G401 (cell line): Measurements from ENCODE around the gene MOCOS. TPM values are rescaled to one million over a fixed set of nuclear protein-coding genes. Genes with fewer than 3 reads are reported as not detected.
"Not testable (repeated sequence)": the region's sequence is repeated elsewhere in the genome, so short reads cannot be mapped to it uniquely, and the experiment has no call there.

Experiments
- DNase-seq: peaks from one replicate; pipeline ENCODE4 v3.0.0-alpha.2; 2015; ENCODE audit warnings: low spot score
- in situ Hi-C: cut with HindIII; loops from 2 replicates; pipeline ENCODE4 v1.10.0; 2016; ENCODE audit warnings: low sequenced_read_pairs, mixed read lengths
- total RNA-seq: library from RNA; depleted of rRNA; stranded (reverse); fragments of >200 nt; shearing (Covaris generic); gene quantifications from 2 replicates; pipeline ENCODE4 v1.2.3, GENCODE V29; 2014; rRNA removed

MOCOS gene, protein sequence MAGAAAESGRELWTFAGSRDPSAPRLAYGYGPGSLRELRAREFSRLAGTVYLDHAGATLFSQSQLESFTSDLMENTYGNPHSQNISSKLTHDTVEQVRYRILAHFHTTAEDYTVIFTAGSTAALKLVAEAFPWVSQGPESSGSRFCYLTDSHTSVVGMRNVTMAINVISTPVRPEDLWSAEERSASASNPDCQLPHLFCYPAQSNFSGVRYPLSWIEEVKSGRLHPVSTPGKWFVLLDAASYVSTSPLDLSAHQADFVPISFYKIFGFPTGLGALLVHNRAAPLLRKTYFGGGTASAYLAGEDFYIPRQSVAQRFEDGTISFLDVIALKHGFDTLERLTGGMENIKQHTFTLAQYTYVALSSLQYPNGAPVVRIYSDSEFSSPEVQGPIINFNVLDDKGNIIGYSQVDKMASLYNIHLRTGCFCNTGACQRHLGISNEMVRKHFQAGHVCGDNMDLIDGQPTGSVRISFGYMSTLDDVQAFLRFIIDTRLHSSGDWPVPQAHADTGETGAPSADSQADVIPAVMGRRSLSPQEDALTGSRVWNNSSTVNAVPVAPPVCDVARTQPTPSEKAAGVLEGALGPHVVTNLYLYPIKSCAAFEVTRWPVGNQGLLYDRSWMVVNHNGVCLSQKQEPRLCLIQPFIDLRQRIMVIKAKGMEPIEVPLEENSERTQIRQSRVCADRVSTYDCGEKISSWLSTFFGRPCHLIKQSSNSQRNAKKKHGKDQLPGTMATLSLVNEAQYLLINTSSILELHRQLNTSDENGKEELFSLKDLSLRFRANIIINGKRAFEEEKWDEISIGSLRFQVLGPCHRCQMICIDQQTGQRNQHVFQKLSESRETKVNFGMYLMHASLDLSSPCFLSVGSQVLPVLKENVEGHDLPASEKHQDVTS
- not detected in 2 replicates for total RNA-seq

DNA sequence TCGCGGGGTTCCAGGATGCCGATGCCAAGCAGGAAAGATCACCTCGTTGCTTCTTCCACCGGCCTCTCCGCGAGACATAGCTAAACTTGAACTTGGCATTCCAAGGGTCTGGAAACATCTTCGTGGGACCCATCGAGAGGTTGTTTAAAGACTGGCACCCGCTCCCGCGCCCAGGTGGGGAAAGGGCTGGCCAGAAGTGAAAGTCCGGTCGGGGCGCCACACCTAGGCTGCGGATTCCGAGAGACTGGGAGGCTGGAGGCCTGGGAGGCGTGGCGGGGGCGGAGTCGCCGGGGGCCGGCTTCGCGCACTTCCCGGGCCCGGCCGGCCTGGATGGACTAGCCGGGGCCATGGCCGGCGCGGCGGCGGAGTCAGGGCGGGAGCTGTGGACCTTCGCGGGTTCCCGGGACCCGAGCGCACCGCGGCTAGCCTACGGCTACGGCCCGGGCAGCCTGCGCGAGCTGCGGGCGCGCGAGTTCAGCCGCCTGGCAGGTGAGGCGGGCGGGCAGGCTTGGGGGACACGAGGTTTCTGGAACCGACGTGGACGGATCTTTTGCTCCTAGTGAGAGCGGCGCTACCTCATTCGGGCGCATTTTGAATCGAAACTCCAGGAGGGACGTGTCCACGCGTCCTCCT, at the start of gene MOCOS:
Gene MOCOS (plus strand): TSS at position 305 of the 633 bp plus-strand sequence. CDS start 43 bp downstream, at position 348.
- in situ Hi-C loops: no loop called here

DNA sequence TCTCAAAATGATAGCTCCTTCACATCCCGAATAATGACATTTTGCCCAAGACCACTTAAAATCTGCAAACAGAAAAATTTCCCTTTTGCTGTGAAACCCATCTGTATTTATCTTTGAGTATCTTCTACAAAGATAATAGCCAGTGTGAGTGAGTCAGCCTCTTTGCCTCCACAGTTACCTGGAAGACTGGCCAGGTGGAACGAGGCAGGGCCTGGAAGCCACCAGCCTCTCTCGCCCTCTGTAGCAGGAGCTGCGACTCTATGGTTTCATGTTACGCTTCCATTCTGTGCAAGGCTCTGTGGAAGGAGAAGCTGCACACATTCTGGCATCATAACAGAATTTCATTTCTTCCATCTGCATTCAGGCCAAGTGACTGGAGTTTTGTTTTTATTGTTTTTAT, 48.1 kb upstream of the MOCOS start:
- no peak for DNase-seq
- in situ Hi-C loops: no loop called here

More for the DNA sequence above, at the start of gene MOCOS:
- peak; percentile 32 for DNase-seq

DNA sequence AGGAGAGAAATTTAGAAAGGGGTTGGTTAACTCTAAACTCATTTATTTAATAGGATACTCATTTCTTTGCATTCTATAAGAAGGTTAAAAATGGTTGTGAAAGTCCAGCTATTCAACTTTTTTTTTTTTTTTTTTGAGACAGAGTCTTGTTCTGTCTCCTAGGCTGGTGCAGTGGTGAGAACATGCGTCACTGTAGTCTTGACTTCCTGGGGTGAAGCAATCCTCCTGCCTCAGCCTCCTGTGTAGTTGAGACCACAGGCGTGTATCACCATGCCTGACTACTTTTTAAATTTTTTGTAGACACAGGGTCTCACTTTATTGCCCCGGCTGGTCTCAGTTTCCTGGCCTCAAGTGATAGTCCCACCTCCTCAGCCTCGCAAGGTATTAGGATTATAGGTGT, 45.7 kb upstream of the MOCOS start:
- no peak for DNase-seq
- in situ Hi-C loops: no loop called here

DNA sequence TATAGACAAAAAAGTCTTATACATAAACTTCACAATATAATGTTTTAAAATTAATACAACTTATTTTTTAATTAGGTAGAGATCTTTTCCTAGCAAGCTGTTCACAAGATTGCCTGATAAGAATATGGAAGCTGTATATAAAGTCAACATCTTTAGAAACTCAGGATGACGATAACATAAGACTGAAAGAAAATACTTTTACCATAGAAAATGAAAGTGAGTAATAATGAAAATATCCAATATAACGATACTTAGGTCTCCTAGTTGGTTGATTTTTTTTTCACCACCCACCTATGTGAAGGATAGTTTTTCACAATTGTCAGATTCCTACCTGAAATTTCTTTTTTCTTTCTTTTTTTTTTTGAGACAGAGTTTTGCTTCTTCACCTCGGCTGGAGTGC, 44.5 kb upstream of the MOCOS start:
- in situ Hi-C loops: no loop called here

DNA sequence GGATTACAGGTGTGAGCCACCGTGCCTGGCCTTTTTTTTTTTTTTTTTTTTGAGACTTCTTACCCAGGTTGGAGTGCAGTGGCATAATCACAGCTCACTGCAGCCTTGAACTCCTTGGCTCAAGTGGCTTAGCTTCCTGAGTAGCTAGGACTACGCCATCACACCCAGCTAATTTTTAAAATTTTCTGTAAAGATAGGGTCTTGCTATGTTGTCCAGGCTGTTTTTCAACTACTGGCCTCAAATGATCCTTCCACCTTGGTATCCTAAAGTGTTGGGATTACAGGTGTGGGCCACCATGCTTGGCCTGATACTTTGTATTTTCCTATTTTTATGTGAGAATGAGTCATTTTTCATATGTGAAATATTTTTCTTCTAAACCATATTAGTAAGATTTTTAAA, 43.9 kb upstream of the MOCOS start:
- DNase-seq: no peak
- in situ Hi-C loops: no loop called here

More for the DNA sequence above, 44.5 kb upstream of the MOCOS start:
- no peak for DNase-seq

DNA sequence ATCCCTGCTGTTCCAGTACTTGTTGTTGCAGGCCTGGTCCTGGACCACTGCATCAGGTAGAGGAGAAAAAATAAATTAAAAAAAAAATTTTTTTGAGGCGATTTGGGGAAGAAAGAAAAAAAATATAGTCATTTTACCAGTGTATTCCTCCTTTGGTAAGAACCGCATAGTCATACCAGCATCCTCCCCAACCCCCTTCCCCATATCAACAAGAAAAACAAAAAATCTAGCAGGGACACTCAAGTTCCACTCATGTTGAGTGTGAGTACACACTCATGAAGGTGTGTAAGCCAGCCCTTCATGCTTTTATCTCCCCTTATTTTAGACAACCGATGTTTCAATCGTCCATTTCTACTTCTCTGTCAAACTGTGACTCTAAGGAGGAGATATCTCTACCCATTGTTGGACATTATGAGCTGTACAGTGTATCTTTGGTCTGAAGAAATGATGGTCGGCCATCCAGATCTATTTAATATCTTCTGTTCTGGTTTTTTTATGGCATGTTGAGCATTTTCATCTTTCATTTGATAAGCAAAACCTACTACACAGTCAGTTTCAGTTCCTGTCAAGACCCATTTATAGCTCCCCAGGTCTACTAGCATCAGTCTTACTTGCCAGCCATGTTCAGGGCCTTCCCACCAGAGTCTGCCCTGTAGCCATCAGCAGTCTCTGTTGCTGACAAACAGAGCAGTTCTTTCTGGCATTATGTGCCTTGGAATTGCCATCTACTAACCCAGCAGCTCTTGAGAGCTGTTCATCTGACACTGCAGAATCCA, 37.6 kb upstream of the MOCOS start:
- in situ Hi-C loops: no loop called here
- DNase-seq: no peak

DNA sequence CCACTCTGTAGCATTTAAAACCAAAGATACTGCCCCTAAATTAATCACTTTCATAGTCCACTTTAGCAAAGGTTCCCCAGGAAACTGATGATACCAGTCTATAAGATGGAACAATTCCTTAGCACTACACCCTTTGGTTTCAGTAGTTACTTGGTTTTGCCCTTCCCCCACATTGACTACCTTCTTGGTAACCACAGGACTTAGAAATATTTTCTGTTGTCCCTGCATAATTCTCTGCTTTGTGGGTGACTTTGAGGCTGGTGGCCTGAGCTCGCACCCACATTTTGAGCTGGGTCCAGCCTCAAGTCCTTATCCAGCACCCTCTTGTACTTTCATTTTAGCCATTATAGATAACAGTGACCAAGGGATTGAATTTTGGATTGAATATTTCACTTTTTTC, 34.5 kb upstream of the MOCOS start:
- in situ Hi-C loops: no loop called here
- DNase-seq: no peak

DNA sequence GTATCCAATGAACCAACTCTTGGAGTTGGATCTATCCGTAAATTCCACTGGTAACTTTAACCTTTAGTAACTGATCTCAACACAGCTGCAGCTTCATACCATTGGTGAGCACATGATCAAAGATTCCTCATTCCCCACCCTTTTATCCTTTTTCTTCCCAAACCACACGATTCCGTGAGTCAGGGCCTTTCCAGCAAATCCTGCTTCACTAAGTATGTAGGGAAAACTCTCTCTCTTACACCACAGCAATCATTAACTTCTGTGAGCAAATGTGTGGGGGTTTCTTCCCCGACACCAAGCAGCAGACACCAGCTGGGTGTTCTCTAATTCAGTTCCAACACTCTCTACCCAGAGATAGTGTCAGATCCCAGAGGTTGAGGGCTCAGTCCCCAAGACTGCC, 34.1 kb upstream of the MOCOS start:
- in situ Hi-C loops: no loop called here
- DNase-seq: no peak

DNA sequence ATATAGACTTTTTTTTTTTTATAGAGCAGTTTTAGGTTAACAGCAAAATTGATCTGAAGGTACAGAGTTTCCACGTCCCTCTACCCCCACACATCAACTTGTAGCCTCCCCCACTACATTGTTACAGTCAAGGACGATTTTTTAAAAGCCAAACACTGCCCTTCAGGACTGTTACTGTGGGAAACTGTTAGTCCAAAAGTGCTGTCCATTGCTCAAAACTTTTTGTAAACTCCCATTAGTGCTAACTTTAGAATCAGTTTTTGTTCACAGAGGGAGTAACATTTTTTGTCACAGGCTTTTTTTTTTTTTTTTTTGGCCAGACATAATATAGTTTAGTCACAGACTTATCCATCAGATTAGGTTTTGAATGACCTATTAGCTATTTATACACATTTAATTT, 33.5 kb upstream of the MOCOS start:
- no peak for DNase-seq
- in situ Hi-C loops: no loop called here

DNA sequence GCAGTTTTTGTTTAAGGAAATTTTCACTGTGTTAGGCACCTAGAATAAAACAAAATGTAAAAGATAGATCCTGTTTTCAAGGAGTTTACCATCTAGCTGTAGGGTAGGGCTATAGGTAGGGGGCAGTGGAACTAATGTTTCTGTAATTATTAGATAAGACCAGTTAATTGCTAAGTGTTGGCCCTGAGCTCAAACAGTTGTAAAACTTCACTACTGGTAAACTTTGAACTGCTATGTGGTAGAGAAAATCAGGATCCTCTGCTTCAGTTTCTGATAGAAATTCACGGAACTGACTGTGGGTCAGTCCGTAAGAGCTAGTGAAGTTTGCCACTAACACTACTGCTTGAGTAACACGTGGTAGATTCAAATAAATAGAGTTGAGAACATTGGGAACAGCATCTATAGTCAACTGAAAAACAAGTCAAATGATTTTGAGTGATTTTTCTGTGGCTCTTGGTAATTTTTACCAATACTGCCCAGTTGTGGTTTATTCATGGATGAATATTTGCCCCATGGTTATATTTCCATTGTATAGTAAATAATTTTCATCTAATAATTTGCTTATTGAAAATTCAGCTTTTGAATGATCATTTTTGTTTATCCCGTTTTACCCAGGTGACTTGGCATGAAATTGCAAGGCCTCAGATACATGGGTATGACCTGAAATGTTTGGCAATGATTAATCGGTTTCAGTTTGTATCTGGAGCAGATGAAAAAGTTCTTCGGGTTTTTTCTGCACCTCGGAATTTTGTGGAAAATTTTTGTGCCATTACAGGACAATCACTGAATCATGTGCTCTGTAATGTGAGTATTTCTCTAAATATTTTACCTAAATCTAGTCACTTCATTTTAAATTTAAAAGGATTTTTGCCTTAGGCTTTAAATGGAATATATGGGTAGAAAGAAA, 31.2 kb upstream of the MOCOS start:
- in situ Hi-C loops: no loop called here

DNA sequence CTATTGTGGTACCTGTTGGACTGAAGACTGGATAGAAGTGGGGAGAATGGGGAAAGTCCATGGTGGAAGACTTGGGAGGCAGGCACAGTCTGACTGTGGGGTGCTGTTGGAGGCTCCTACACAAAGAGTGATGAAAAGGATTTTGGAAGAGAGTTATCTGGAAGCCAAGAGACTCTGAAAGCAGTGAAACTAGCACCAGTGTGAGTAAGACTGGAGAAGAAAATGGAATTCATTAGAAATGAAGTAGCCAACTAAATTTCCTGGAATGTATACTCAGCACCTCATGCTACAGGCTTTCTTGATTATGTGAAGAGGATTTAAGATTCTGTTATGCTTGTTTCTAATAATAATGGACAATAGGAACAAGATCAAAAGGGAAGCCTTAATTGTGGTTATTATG, 29.9 kb upstream of the MOCOS start:
- DNase-seq: no peak
- in situ Hi-C loops: no loop called here

More for the DNA sequence above, 31.2 kb upstream of the MOCOS start:
- DNase-seq: no peak

DNA sequence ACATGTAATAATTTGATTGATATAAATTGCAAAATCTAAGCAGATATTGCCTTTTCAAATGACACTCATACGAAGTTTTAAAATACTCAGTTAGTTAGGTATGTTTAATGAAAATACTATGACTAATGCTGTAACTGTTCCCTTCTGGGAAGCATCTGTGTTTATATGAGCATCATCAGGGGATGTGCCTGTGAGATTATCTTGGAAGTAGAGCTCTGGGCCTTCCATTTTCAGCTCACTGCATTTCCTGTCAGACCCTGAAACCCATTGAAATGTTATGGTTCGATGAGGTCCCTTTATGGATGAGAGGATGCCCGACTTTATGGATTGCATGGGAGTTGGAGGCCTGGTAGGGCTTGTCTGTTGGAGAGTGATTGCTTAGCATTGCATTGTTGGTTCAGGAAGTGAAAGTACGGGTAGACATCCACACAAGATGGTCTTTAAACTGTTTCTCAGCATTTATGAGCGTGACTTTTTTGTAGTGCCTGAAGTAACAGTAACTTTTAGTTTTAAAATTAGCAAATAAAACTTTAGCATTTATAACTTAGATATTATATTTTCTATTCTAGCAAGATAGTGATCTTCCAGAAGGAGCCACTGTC, 28.9 kb upstream of the MOCOS start:
- in situ Hi-C loops: no loop called here
- DNase-seq: no peak

DNA sequence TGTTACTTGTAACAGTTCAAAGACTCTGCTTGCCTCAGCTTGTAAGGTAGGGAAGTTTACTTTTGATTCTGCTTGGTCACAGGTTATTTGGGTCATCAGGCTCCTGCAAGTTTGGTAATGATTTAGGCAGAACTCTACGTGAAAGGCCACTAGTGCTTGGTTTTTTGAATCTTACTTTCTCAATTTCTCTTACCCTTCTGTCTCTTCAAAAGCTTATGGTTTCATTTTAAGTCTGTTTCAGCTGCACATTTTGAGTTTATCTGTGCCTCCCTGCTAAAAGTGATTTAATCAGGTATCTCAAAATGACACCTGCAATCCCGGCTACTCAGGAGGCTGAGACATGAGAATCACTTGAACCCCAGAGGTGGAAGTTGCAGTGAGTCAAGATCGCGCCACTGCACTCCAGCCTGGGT, 26.3 kb upstream of the MOCOS start:
- no peak for DNase-seq
- in situ Hi-C loops: no loop called here

DNA sequence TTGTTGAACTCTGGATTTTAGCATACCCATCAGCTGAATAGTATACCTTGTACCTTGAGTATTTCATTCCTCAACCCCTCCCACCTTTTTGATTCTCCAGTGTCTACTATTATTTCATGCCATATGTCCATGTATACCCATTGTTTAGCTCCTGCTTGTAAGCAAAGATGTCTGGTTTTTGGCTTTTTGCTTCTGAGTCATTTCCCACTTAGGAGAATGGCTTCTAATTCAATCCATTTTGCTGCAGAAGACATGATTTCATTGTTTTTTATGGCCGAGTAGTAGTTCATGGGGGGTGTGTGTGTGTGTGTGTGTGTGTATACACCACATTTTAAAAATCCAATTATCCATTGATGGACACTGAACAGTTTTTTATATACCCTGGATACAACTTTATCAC, 24.3 kb upstream of the MOCOS start:
- in situ Hi-C loops: no loop called here
- no peak for DNase-seq

DNA sequence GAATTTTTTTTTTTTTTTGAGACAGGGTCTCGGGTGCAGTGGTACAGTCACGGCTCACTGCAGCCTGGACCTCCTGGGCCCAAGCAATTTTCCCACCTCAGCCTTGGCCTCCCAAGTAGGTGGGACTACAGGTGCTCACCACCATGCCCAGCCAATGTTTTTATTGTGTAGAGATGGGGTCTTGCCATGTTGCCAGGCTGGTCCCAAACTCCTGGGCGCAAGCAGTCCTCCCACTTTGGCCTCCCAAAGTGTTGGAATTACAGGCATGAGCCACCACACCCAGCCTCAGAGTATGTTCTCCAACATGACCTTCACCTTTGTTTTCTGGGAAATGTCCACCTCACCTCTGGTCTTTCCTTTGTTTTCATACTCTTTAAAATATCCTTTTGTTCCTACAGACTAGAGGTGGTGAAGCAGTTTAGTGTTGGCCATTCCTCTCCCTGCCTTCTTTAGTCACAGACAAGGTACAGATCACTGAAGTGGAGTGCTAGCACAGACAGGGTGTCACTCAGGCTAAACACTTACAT, 19.5 kb upstream of the MOCOS start:
- in situ Hi-C loops: no loop called here
- DNase-seq: no peak

DNA sequence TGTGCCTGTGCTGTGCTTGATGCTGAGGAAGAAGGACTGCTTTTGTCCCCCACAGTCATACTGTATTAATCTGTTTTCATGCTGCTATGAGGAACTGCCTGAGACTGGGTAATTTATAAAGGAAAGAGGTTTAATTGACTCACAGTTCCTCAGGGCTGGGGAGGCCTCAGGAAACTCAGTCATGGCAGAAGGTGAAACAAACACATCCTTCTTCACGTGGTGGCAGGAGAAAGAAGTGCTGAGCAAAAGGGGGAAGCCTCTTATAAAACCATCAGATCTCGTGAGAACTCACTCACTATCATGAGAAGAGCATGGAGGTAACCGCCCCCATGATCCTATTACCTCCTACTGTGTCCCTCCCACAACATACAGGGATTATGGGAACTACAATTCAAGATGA, 19.0 kb upstream of the MOCOS start:
- in situ Hi-C loops, DNase-seq: not testable (repeated sequence)

DNA sequence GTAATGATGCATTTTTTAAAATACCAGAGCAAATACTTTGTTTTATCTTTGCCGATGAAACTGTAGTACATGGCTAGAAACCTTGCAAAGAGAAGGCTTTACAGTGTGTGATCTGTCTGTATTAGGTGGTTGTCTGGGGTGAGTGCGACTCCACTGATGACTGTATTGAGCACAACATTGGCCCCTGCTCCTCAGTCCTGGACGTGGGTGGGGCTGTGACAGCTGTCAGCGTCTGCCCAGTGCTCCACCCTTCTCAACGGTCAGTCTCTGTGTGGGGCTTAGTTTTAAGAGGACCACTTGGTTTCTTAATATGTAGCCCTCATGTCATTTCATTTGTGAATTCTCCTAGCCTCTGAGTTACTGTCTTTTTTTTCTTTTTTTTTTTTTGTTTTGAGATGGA, 17.4 kb upstream of the MOCOS start:
- no peak for DNase-seq
- in situ Hi-C loops: no loop called here

DNA sequence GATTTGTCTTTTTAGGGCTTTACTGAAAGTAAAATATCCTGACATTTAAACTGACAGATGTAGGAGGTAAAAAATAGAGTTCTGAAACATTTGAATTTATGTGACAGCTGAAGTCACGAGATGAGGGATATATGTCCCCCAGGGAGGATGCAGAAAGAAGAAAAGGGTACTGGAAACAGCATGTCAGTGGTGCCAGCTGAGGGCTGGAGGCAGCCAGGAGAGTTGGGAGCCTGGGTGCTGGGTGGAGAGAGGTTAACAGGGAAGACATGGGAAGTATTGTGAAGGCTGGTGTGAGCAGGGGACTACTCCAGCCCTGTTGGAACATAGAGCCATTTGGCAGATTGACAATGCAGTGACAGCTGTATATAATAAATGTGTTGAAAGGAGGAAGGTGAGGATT, 11.8 kb upstream of the MOCOS start:
- no peak for DNase-seq
- in situ Hi-C loops: no loop called here
